DND-41 (cell line): ENCODE measurements around the gene ICE2.

Source experiments
- ATAC-seq: fragments of 200-7000 bp; cut with Tn5 transposase; 3 replicates; pipeline ENCODE4 v1.9.1; 2021; ENCODE audit warnings: low read depth; ENCODE audit not compliant: insufficient read depth
- DNase-seq: peaks from one replicate; pipeline ENCODE4 v3.0.0-alpha.2; 2020
- H2AFZ ChIP-seq: 2 replicates; pipeline ENCODE4 v1.6.0; 2012; ENCODE audit warnings: low read depth, low read length
- H3K27ac ChIP-seq: 2 replicates; pipeline ENCODE4 v1.5.1; 2012; ENCODE audit warnings: low read length, inconsistent platforms
- H3K27me3 ChIP-seq: fragments of 200-600 bp; sonication (generic); 2 replicates; pipeline ENCODE4 v1.6.0; 2012; ENCODE audit warnings: low read length, mild to moderate bottlenecking, inconsistent platforms; ENCODE audit not compliant: insufficient read depth, poor library complexity
- H3K36me3 ChIP-seq: 2 replicates; pipeline ENCODE4 v1.5.1; 2012; ENCODE audit warnings: low read length, inconsistent platforms; ENCODE audit not compliant: insufficient read depth
- H3K4me1 ChIP-seq: 2 replicates; pipeline ENCODE4 v1.5.1; 2012; ENCODE audit warnings: mild to moderate bottlenecking, low read length; ENCODE audit not compliant: insufficient read depth
- H3K4me2 ChIP-seq: 2 replicates; pipeline ENCODE4 v1.6.0; 2012; ENCODE audit warnings: mild to moderate bottlenecking, moderate library complexity, low read length, inconsistent platforms; ENCODE audit not compliant: insufficient read depth
- H3K4me3 ChIP-seq, 2 experiments: fragments of 200-600 bp in 1 of 2; shearing (Covaris generic) in 1 of 2; 2 replicates each; pipeline ENCODE4 v1.5.1; 2012 to 2016; ENCODE audit warnings: inconsistent platforms in 2 of 2, low read length in 2 of 2, mild to moderate bottlenecking in 2 of 2, low read depth in 1 of 2, moderate library complexity in 1 of 2
- H3K79me2 ChIP-seq: 2 replicates; pipeline ENCODE4 v1.6.0; 2012; ENCODE audit warnings: low read length, inconsistent platforms; ENCODE audit not compliant: insufficient read depth
- H3K9ac ChIP-seq: 2 replicates; pipeline ENCODE4 v1.6.0; 2012; ENCODE audit warnings: low read depth, mild to moderate bottlenecking, inconsistent platforms, low read length, moderate library complexity
- H3K9me3 ChIP-seq: 2 replicates; pipeline ENCODE4 v1.5.1; 2012; ENCODE audit warnings: low read length, moderate library complexity, mild to moderate bottlenecking, inconsistent platforms; ENCODE audit not compliant: insufficient read depth, severe bottlenecking
- H4K20me1 ChIP-seq: 2 replicates; pipeline ENCODE4 v1.6.0; 2012; ENCODE audit warnings: low read length; ENCODE audit not compliant: insufficient read depth
- CTCF ChIP-seq: IDR thresholded peaks from 2 replicates; pipeline ENCODE4 v1.5.1; 2012; ENCODE audit warnings: borderline replicate concordance, low read length, moderate library complexity, mild to moderate bottlenecking; ENCODE audit not compliant: poor library complexity, severe bottlenecking; ENCODE audit errors: extremely low read depth
- EZH2 ChIP-seq: IDR thresholded peaks from 3 replicates; pipeline ENCODE4 v1.6.1; 2012; ENCODE audit warnings: borderline replicate concordance, low read depth, mild to moderate bottlenecking, moderate library complexity, low read length, inconsistent platforms; ENCODE audit not compliant: severe bottlenecking

The ICE2 gene

GRCh38 chr15:60469893-60470641 is 8.9 kb downstream of the ICE2 start:
- peaks cover 7% of the 10 kb centered on the region for H3K4me1 ChIP-seq
- H3K36me3 ChIP-seq, result peaks cover 69% of the 10 kb centered on the region
- H3K4me3 ChIP-seq, result no peak overlapping the region
- no peaks in the 10 kb centered on the region for H3K27me3 ChIP-seq
- H3K9ac ChIP-seq, result no peak overlapping the region
- peaks cover 55% of the 10 kb centered on the region for H3K79me2 ChIP-seq
- DNase-seq (no peak), ATAC-seq (no peak)
- H3K4me2 ChIP-seq, result no peak overlapping the region
- no peak overlapping the region for H2AFZ ChIP-seq
- peaks cover 4% of the 10 kb centered on the region; the same call in 1 of the 2 replicates for H4K20me1 ChIP-seq
- no peak overlapping the region for H3K27ac ChIP-seq
- no peaks in the 10 kb centered on the region for H3K9me3 ChIP-seq
- no peak for TF ChIP-seq CTCF

- TF ChIP-seq EZH2 (no peak), CTCF (no peak)
- H2AFZ ChIP-seq, result no peak overlapping the region
- peaks cover 53% of the 10 kb centered on the region for H3K36me3 ChIP-seq
- no peaks in the 10 kb centered on the region for H3K27me3 ChIP-seq
- no peaks in the 10 kb centered on the region for H3K9me3 ChIP-seq
- no peak overlapping the region for H3K4me2 ChIP-seq
- H3K27ac ChIP-seq, result no peak overlapping the region
- no peak for ATAC-seq
- DNase-seq, result no peak
- no peak overlapping the region for H3K9ac ChIP-seq
- no peak overlapping the region for H3K4me3 ChIP-seq
- H4K20me1 ChIP-seq, result no peaks in the 10 kb centered on the region; the same call in 1 of the 2 replicates
- H3K4me1 ChIP-seq, result no peaks in the 10 kb centered on the region
- peaks cover 15% of the 10 kb centered on the region for H3K79me2 ChIP-seq
Measured at GRCh38 chr15:60464836-60465630, 13.9 kb downstream of the ICE2 start.

- Histone ChIP-seq H3K36me3 (peaks cover 35% of the 10 kb centered on the region), H3K79me2 (no peaks in the 10 kb centered on the region), H3K4me2 (no peak overlapping the region), H3K27me3 (no peaks in the 10 kb centered on the region), H3K4me1 (no peaks in the 10 kb centered on the region), H2AFZ (no peak overlapping the region), H3K27ac (no peak overlapping the region), H4K20me1 (no peaks in the 10 kb centered on the region), H3K4me3 (no peak overlapping the region), H3K9me3 (no peaks in the 10 kb centered on the region), H3K9ac (no peak overlapping the region)
- TF ChIP-seq CTCF (no peak), EZH2 (no peak)
- no peak for DNase-seq
- ATAC-seq, result no peak
Measured at GRCh38 chr15:60462027-60462426, 16.9 kb downstream of the ICE2 start.
